Stimulated activated CD4-positive, alpha-beta T cell treated with anti-CD3 and anti-CD28 coated beads, Interleukin-2, amount 100 ng/mL, for 48 hours (primary cell): ENCODE results near the gene COBLL1.

Source experiments
- DNase-seq, 2 donors: peaks; one replicate each; pipeline ENCODE4 v3.0.0-alpha.2; 2020

The COBLL1 gene

DNA sequence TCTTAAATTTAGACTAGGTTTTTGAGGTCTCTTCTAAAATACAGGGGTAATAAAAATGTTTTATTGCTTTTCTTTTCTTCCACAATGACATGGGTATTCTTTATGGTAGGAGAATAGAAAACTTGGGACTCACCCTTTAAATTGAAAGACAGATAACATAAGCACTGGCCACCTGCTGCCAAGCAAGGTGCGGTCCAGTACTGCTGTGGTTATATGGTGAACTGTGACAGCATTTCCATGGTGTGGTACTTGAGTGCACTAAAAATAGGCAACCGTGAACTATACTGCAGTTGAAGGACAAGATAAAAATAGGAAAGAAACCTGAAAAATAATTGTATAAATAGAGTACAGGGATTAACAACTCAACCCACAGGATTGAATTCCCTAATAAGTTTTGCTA, 165.9 kb downstream of the COBLL1 start:
- no peak for DNase-seq

DNA sequence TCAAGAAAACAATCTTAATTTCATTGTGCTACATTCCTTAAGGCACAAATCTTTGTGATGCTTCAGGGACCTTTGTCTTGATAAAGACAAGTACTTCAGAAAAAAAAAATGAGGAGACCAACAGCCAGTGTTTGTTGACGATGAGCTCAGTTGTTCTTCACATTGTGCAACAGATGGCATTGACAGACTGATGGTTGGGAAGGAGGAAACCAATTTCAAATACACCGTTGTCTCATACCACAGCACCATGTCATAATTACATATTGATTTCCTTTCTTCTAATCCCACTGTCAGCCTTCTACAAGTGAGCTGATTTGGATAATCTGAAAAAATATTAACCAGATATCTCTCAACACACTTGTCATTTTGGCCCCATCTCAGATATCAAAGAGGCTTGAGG, 166.6 kb downstream of the COBLL1 start:
- no peak for DNase-seq

DNA sequence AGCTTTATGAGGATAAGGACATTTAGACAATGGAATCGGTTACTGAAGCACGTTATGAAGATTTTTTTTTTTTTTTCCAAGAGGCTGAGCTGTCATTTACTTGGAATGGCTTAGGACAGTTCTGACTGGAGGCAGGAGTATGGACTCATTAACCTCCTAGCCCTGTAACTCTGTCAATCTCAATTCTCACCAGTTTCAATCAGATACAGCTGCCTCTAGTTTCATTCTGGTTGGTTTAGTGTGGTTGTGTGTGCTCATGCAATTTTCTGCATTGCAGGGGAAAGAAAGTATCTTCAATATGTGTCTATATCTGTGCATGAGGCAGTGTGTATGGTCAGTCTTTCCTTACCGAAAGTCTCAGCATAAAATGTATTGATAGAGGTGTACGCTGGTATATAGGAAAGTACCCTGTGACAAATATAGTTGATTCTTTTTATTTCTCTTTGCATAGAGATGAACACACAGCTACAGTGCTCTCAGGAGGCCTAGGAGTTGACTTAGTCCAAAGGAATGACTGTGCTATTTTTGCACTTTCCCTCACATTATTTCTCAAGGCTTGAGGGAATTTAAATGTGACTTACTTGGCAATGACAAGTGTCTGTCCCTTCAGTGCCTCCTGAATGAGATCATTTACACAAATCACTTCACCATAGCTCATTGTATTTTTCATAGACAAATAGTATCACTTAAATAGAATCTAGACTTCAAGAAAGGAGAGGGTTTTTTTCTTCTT, 169.8 kb downstream of the COBLL1 start:
- no peak for DNase-seq

GRCh38 chr2:164669291-164669690, 172.3 kb downstream of the COBLL1 start:
- DNase-seq, result no peak

GRCh38 chr2:164667566-164667965, 174.1 kb downstream of the COBLL1 start:
- no peak for DNase-seq

DNA sequence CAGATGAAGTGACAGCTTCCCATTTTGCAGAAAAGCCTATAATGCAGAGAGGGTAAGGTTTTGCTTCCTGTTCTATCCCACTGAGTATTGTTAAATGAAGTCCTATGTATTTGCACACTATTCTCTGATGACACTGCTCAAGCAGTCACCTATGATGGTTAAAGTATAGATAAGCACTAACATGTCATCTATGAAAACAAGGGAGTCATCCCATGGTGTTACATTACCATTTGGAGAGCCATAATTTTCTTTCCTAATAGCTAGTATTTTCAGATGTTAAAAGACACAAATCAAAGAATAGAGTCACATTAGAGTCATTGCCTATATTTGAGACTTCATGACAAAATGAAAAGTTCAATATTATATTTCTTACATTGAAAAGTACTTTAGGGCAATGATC, 177.6 kb downstream of the COBLL1 start:
- no peak for DNase-seq

GRCh38 chr2:164662868-164663631, 178.6 kb downstream of the COBLL1 start:
- DNase-seq, result no peak

GRCh38 chr2:164662066-164662465, 179.6 kb downstream of the COBLL1 start:
- DNase-seq, result no peak

GRCh38 chr2:164661349-164661748, 180.3 kb downstream of the COBLL1 start:
- DNase-seq, result no peak

DNA sequence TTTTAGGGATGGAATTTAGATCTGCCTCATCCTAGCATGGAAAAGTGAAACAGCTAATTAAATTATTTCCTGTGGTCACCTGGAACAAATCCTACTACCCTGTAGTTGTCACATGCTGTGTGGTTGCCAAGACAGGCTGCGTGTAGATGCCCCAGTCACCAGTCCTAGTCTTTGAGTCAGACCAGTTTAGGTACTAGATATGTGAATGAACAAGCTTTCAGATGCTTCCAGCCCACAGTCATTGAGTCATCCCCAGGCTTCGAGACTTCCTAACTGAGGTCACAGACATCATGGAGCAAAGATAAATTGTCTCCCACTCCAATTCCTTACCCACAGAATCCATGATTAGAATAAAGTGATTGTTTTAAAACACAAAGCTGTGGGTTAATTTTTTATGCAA, 184.5 kb downstream of the COBLL1 start:
- no peak for DNase-seq

GRCh38 chr2:164655750-164656149, 185.9 kb downstream of the COBLL1 start:
- DNase-seq, result no peak

DNA sequence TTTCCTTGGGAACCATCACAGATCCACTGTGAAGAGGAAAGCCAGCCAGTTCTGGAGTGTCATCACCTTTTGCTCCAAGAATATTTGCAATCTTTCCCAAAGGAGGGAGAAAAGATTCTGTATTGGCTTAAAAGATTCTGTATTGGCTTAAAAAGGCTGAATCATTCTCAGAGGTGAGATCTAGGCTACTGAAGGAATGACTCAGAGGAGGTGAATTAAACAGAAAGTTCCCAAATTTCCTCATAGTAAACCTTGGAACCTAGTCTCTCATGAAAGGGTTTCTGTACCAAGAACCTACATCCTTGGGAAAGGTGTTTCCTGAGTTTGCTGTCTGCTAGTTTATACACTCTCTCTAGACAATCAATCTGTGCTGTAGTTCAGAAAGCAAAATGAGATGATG, 186.3 kb downstream of the COBLL1 start:
- no peak for DNase-seq

DNA sequence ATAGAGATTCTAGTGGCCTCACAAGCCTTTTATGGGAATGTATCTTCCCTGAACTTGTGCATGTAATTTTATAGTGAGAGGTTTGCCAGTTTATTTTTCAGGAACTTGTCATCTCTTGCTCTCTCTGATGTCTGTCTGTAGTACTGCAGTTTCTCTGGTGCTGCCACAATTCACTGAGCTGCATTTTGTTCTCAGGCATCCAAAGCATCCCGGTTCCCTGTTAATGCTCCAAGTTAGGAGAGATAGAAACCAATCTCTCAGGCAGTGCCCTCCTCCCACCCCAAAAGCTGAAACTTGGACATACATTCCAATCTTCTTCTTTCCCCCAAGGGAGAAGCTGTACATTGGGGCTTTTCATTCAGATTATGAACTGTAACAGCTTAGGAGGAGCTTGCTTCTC, 190.3 kb downstream of the COBLL1 start:
- no peak for DNase-seq

- no peak for DNase-seq
These were observed 197.5 kb downstream of the COBLL1 start for GRCh38 chr2:164644036-164644700.

GRCh38 chr2:164642946-164643555, 198.6 kb downstream of the COBLL1 start:
- DNase-seq, result no peak

- DNase-seq, result no peak
These were observed 199.4 kb downstream of the COBLL1 start for GRCh38 chr2:164642268-164642667.
